Left lung (tissue), 10 donors: ENCODE data around the gene ANKRD12. TPM values are rescaled to one million over a fixed set of nuclear protein-coding genes. Genes with fewer than 3 reads are reported as not detected.
A peak's percentile ranks its signal among the peaks of the same experiment; 100 is the strongest.

Experiments used
- ATAC-seq: fragments of 200-7000 bp; cut with Tn5 transposase; one replicate; pipeline ENCODE4 v1.9.1; 2020; ENCODE audit warnings: moderate library complexity
- DNase-seq, 4 donors: peaks; one replicate each; pipeline ENCODE4 v3.0.0-alpha.2; 2013 to 2020
- H3K27ac ChIP-seq, 2 donors: fragments of 200-600 bp; sonication (generic) in 1 of 2; one replicate each; pipeline versions ENCODE4 v1.5.0 to v1.8.0; 2020 to 2021
- H3K27me3 ChIP-seq, 2 donors: fragments of 200-600 bp; sonication (generic) in 1 of 2; one replicate each; pipeline versions ENCODE4 v1.5.0 to v1.8.0; 2020 to 2021
- H3K36me3 ChIP-seq, 2 donors: fragments of 200-600 bp; sonication (generic) in 1 of 2; one replicate each; pipeline versions ENCODE4 v1.5.0 to v1.8.0; 2020 to 2021
- H3K4me1 ChIP-seq, 2 donors: fragments of 200-600 bp; one replicate each; pipeline ENCODE4 v1.8.0; 2021
- H3K4me3 ChIP-seq, 2 donors: fragments of 200-600 bp; sonication (generic) in 1 of 2; one replicate each; pipeline versions ENCODE4 v1.5.0 to v1.8.0; 2020 to 2021; ENCODE audit warnings: mild to moderate bottlenecking in 1 of 2
- H3K9me3 ChIP-seq, 2 donors: fragments of 200-600 bp; sonication (generic) in 1 of 2; one replicate each; pipeline versions ENCODE4 v1.5.0 to v1.8.0; 2020 to 2021
- CTCF ChIP-seq, 2 donors: fragments of 200-600 bp; sonication (generic) in 1 of 2; IDR thresholded peaks; one replicate each; pipeline versions ENCODE4 v1.5.0 to v1.8.0; 2021; ENCODE audit warnings: antibody characterized with exemption in 2 of 2
- intact Hi-C, 2 donors: fragments of 100-400 bp; cut with DNase I; formaldehyde crosslinking; loops; one replicate each; pipeline versions ENCODE4 v1.11.2 to v1.14.2; 2022
- polyA plus RNA-seq, 6 donors: library from polyadenylated mRNA; unstranded; fragments of 120-200 nt; gene quantifications; one replicate each; pipeline ENCODE4 v1.2.1, GENCODE V29; 2013; ENCODE audit not compliant: insufficient read length in 6 of 6
- total RNA-seq, 2 donors: library from RNA; stranded (reverse); fragmentation: NEBNext Ultra II Directional; extraction: Animal tissue kit (Norgen Biotek cat#: 25700); gene quantifications; one replicate each; pipeline ENCODE4 v1.2.1, GENCODE V29; 2021
- donor health status: DM: no; HTN: yes; CAD: no.
- donor health status: DM: no; HTN: no; CAD: no.

The ANKRD12 gene
- total and polyA plus RNA-seq, 8 donors, result 20.0 to 64.3 (median 31.4) TPM

- no peak for TF ChIP-seq CTCF (IDR thresholded peaks at IDR 0.05)
- ATAC-seq (no peak), DNase-seq (no peak)
- H3K4me1 ChIP-seq, result peaks cover 48 to 82% of the 10 kb centered on the region in 2 donors
- no peak overlapping the region for H3K4me3 ChIP-seq
- no peaks in the 10 kb centered on the region for H3K27me3 ChIP-seq
- peak overlapping the region in 1 of 2 donors; percentile 52 for H3K27ac ChIP-seq
- intact Hi-C loops, result no loop called here
- no peaks in the 10 kb centered on the region for H3K9me3 ChIP-seq
- H3K36me3 ChIP-seq, result no peaks in the 10 kb centered on the region
Observed at GRCh38 chr18:9106800-9107584, 29.6 kb upstream of the ANKRD12 start.

- no peak for TF ChIP-seq CTCF (IDR thresholded peaks at IDR 0.05)
- H3K36me3 ChIP-seq, result no peaks in the 10 kb centered on the region
- no peak overlapping the region for H3K4me3 ChIP-seq
- peak overlapping the region in 1 of 2 donors; percentile 7 for H3K27ac ChIP-seq
- H3K27me3 ChIP-seq, result no peaks in the 10 kb centered on the region
- ATAC-seq (no peak), DNase-seq (no peak)
- peaks cover 52 to 96% of the 10 kb centered on the region in 2 donors for H3K4me1 ChIP-seq
- H3K9me3 ChIP-seq, result no peaks in the 10 kb centered on the region
- intact Hi-C loops, result no loop called here
Observed at GRCh38 chr18:9108911-9109310, 27.7 kb upstream of the ANKRD12 start.

- DNase-seq (no peak), ATAC-seq (peak; percentile 13)
- Histone ChIP-seq H3K36me3 (no peaks in the 10 kb centered on the region), H3K9me3 (no peaks in the 10 kb centered on the region), H3K4me3 (no peak overlapping the region), H3K27me3 (no peaks in the 10 kb centered on the region), H3K27ac (peak overlapping the region; percentile 7 to 16), H3K4me1 (peaks cover 45 to 96% of the 10 kb centered on the region in 2 donors)
- intact Hi-C loops, result no loop called here
- no peak for TF ChIP-seq CTCF (IDR thresholded peaks at IDR 0.05)
Observed at GRCh38 chr18:9109523-9109922, 27.1 kb upstream of the ANKRD12 start.

- intact Hi-C loops, result no loop called here
- no peak for TF ChIP-seq CTCF (IDR thresholded peaks at IDR 0.05)
- no peak overlapping the region for H3K4me3 ChIP-seq
- DNase-seq, result no peak
- H3K36me3 ChIP-seq, result no peaks in the 10 kb centered on the region
- ATAC-seq, result no peak
- no peaks in the 10 kb centered on the region for H3K27me3 ChIP-seq
- H3K9me3 ChIP-seq, result no peaks in the 10 kb centered on the region
- H3K4me1 ChIP-seq, result peaks cover 48 to 96% of the 10 kb centered on the region in 2 donors
- peak overlapping the region in 1 of 2 donors; percentile 45 for H3K27ac ChIP-seq
Observed at GRCh38 chr18:9113468-9114149, 23.0 kb upstream of the ANKRD12 start.

- H3K4me3 ChIP-seq, result no peak overlapping the region
- H3K27ac ChIP-seq, result peak overlapping the region in 1 of 2 donors; percentile 80
- no peaks in the 10 kb centered on the region for H3K27me3 ChIP-seq
- TF ChIP-seq CTCF (IDR thresholded peaks at IDR 0.05), result no peak
- H3K36me3 ChIP-seq, result peaks cover 0 to 18% of the 10 kb centered on the region in 2 donors
- DNase-seq (no peak), ATAC-seq (no peak)
- H3K4me1 ChIP-seq, result peaks cover 31 to 96% of the 10 kb centered on the region in 2 donors
- H3K9me3 ChIP-seq, result no peaks in the 10 kb centered on the region
- intact Hi-C loops, result no loop called here
Observed at GRCh38 chr18:9115984-9116383, 20.6 kb upstream of the ANKRD12 start.
